GM19468 (cell line): ENCODE data around the gene TBCC.
A peak's percentile ranks its signal among the peaks of the same experiment; 100 is the strongest.
"Not testable (repeated sequence)": the region's sequence is repeated elsewhere in the genome, so short reads cannot be mapped to it uniquely, and the experiment has no call there.

Experiments used
- ATAC-seq: cut with Tn5 transposase; IDR thresholded peaks from one replicate; pipeline ENCODE4 v1.9.1; 2021; ENCODE audit warnings: mild to moderate bottlenecking, moderate library complexity, moderate number of reproducible peaks; ENCODE audit not compliant: unreplicated experiment; ENCODE audit errors: extremely low read depth

TBCC gene

GRCh38 chr6:42745640-42746462 is at the start of gene TBCC:
Gene TBCC (minus strand): TSS chr6:42746103. CDS start chr6:42746073, 30 bp downstream.
- ATAC-seq: peak; percentile 55

- ATAC-seq: no peak
These were observed 49.7 kb upstream of the TBCC start for GRCh38 chr6:42795651-42796050.

GRCh38 chr6:42791706-42792320 is 45.9 kb upstream of the TBCC start:
- ATAC-seq: no peak

- ATAC-seq: no peak
These were observed 44.8 kb upstream of the TBCC start for GRCh38 chr6:42790549-42791181.

GRCh38 chr6:42788671-42789070 is 42.8 kb upstream of the TBCC start:
- no peak for ATAC-seq

- no peak for ATAC-seq
These were observed 41.2 kb upstream of the TBCC start for GRCh38 chr6:42787063-42787472.

GRCh38 chr6:42786525-42786985 is 40.7 kb upstream of the TBCC start:
- ATAC-seq: no peak

- ATAC-seq: no peak
These were observed 39.0 kb upstream of the TBCC start for GRCh38 chr6:42784717-42785498.

GRCh38 chr6:42783876-42784642 is 38.2 kb upstream of the TBCC start:
- no peak for ATAC-seq

GRCh38 chr6:42783177-42783875 is 37.4 kb upstream of the TBCC start:
- no peak for ATAC-seq

- no peak for ATAC-seq
These were observed 36.8 kb upstream of the TBCC start for GRCh38 chr6:42782689-42783176.

- ATAC-seq: no peak
These were observed 36.1 kb upstream of the TBCC start, which contains the start of gene BICRAL for GRCh38 chr6:42781796-42782688. Gene BICRAL (plus strand): TSS chr6:42782052. CDS start chr6:42822023, 39,971 bp downstream.

GRCh38 chr6:42781546-42781795 is 35.6 kb upstream of the TBCC start:
- no peak for ATAC-seq

GRCh38 chr6:42779521-42779920 is 33.6 kb upstream of the TBCC start:
- no peak for ATAC-seq

GRCh38 chr6:42778122-42778521 is 32.2 kb upstream of the TBCC start:
- no peak for ATAC-seq

GRCh38 chr6:42777126-42777822 is 31.4 kb upstream of the TBCC start:
- no peak for ATAC-seq

GRCh38 chr6:42774821-42775487 is 29.1 kb upstream of the TBCC start:
- not testable (repeated sequence) for ATAC-seq
